ENCODE results near the gene BCL11A.

GRCh38 chr2:60409531-60409871, 144.0 kb downstream of the BCL11A start:
- TF ChIP-seq TCF4 (CRISPR knock-in tag; IDR thresholded peaks at IDR 0.05; ENCODE audit: borderline replicate concordance) (no peak), TOX (CRISPR knock-in tag; IDR thresholded peaks at IDR 0.05; ENCODE audit: borderline replicate concordance) (no peak), ZFP30 (CRISPR knock-in tag; IDR thresholded peaks at IDR 0.05) (no peak)
- TF ChIP-seq, protein P1, sequence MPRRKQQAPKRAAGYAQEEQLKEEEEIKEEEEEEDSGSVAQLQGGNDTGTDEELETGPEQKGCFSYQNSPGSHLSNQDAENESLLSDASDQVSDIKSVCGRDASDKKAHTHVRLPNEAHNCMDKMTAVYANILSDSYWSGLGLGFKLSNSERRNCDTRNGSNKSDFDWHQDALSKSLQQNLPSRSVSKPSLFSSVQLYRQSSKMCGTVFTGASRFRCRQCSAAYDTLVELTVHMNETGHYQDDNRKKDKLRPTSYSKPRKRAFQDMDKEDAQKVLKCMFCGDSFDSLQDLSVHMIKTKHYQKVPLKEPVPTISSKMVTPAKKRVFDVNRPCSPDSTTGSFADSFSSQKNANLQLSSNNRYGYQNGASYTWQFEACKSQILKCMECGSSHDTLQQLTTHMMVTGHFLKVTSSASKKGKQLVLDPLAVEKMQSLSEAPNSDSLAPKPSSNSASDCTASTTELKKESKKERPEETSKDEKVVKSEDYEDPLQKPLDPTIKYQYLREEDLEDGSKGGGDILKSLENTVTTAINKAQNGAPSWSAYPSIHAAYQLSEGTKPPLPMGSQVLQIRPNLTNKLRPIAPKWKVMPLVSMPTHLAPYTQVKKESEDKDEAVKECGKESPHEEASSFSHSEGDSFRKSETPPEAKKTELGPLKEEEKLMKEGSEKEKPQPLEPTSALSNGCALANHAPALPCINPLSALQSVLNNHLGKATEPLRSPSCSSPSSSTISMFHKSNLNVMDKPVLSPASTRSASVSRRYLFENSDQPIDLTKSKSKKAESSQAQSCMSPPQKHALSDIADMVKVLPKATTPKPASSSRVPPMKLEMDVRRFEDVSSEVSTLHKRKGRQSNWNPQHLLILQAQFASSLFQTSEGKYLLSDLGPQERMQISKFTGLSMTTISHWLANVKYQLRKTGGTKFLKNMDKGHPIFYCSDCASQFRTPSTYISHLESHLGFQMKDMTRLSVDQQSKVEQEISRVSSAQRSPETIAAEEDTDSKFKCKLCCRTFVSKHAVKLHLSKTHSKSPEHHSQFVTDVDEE (CRISPR knock-in tag; IDR thresholded peaks at IDR 0.05), result no peak

Data from SK-N-SH treated with all-trans-retinoic acid at 6 μM for 48 hours (cell line).